ENCODE measurements around the gene HTT-AS. TPM values are rescaled to one million over a fixed set of nuclear protein-coding genes. Genes with fewer than 3 reads are reported as not detected.

Gene HTT-AS
- total and polyA plus RNA-seq, 2 of the 8 experiments (the other 6 are each of a cell fraction or from before 2014, with no cell fraction given), result not detected

- TF ChIP-seq RBBP5 (IDR thresholded peaks at IDR 0.05; ENCODE audit: borderline replicate concordance, low read depth, low read length) (no peak), SUZ12 (IDR thresholded peaks at IDR 0.05; ENCODE audit: low read length) (no peak), TEAD4 (IDR thresholded peaks at IDR 0.05; ENCODE audit: low read depth, low read length) (no peak), POLR2AphosphoS5 (IDR thresholded peaks at IDR 0.05; ENCODE audit: low read depth, low read length) (no peak), EGR1 (IDR thresholded peaks at IDR 0.05; ENCODE audit: borderline replicate concordance, low read depth, low read length) (no peak), NRF1 (IDR thresholded peaks at IDR 0.05; ENCODE audit: low read depth, low read length) (no peak)
These were observed 38.7 kb downstream of the HTT-AS start (continued) for GRCh38 chr4:3035674-3036073.
